Measurements from ENCODE around the gene LKAAEAR1.

The LKAAEAR1 gene

DNA sequence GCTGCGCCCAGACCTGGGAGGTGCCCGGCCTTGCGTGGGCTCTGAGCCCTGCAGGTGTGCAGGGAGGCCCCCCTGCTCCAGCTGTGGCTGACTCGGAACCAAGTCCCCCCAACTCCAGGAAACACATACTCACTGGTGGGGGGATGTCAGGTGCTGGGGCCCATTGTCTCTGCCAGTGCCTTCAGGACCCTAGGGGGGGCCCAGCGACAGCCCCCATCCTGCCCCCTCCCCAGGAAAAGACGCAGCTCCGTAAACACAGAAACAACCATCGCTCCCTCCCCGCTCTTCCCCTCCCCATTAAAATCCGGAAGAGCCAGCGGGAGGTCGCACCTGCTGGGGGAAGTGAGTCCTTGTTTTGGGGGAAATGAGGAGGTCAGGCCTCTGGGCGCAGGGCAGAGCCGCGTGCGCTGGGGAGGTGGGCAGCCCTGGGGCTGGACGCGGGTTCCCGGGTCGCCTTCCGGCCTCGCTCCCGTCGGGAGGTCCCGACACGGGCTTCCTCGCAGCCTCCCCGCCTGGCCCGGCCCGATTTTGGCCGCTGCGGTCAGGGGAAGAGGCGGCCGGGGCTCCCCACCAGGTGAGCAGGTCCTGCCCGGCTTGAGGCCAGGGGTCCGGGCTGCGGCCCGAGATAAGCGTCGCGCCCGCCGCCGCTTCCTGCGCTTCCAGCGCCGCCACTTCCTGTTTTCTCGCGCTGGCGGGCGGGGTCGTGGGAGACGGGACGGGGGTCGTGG is 42.0 kb downstream of the LKAAEAR1 start:
- no peak overlapping the region for H3K9ac ChIP-seq (ENCODE audit: low read depth in 1 of 2, low read length in 2 of 2)

GRCh38 chr20:64041781-64042053 is 42.5 kb downstream of the LKAAEAR1 start:
- H3K4me1 ChIP-seq (ENCODE audit: control insufficient read depth in 1 of 2, insufficient read depth in 2 of 2, low read length in 2 of 2) = peaks cover 7 to 12% of the 10 kb centered on the region in 2 donors
- peak overlapping the region; percentile 17 to 55 for H3K4me3 ChIP-seq (ENCODE audit: low read depth in 1 of 2, low read length in 2 of 2)
- no peaks in the 10 kb centered on the region for H3K36me3 ChIP-seq (ENCODE audit: control insufficient read depth in 1 of 2, insufficient read depth in 2 of 2, low read length in 2 of 2)
- H3K9ac ChIP-seq (ENCODE audit: low read depth in 1 of 2, low read length in 2 of 2) = no peak overlapping the region
- H3K27me3 ChIP-seq (ENCODE audit: control insufficient read depth in 1 of 2, insufficient read depth in 2 of 2, low read length in 2 of 2) = peaks cover 57 to 75% of the 10 kb centered on the region in 2 donors
- H3K27ac ChIP-seq (ENCODE audit: low read depth, low read length) = no peak overlapping the region
- H3K9me3 ChIP-seq (ENCODE audit: control insufficient read depth in 1 of 2, low read length in 2 of 2) = no peaks in the 10 kb centered on the region

More for the DNA sequence above, 42.0 kb downstream of the LKAAEAR1 start:
- H3K27ac ChIP-seq (ENCODE audit: low read depth, low read length) = no peak overlapping the region
- no peaks in the 10 kb centered on the region for H3K36me3 ChIP-seq (ENCODE audit: control insufficient read depth in 1 of 2, insufficient read depth in 2 of 2, low read length in 2 of 2)
- H3K4me3 ChIP-seq (ENCODE audit: low read depth in 1 of 2, low read length in 2 of 2) = peak overlapping the region; percentile 17 to 55
- H3K9me3 ChIP-seq (ENCODE audit: control insufficient read depth in 1 of 2, low read length in 2 of 2) = no peaks in the 10 kb centered on the region
- H3K4me1 ChIP-seq (ENCODE audit: control insufficient read depth in 1 of 2, insufficient read depth in 2 of 2, low read length in 2 of 2) = peaks cover 7% of the 10 kb centered on the region in 2 donors
- H3K27me3 ChIP-seq (ENCODE audit: control insufficient read depth in 1 of 2, insufficient read depth in 2 of 2, low read length in 2 of 2) = peaks cover 56 to 74% of the 10 kb centered on the region in 2 donors

- H3K27ac ChIP-seq (ENCODE audit: low read depth, low read length) = no peak overlapping the region
- H3K4me1 ChIP-seq (ENCODE audit: control insufficient read depth in 1 of 2, insufficient read depth in 2 of 2, low read length in 2 of 2) = peaks cover 7 to 15% of the 10 kb centered on the region in 2 donors
- H3K9ac ChIP-seq (ENCODE audit: low read depth in 1 of 2, low read length in 2 of 2) = no peak overlapping the region
- no peak overlapping the region for H3K4me3 ChIP-seq (ENCODE audit: low read depth in 1 of 2, low read length in 2 of 2)
- no peaks in the 10 kb centered on the region for H3K9me3 ChIP-seq (ENCODE audit: control insufficient read depth in 1 of 2, low read length in 2 of 2)
- no peaks in the 10 kb centered on the region for H3K36me3 ChIP-seq (ENCODE audit: control insufficient read depth in 1 of 2, insufficient read depth in 2 of 2, low read length in 2 of 2)
- peaks cover 58 to 75% of the 10 kb centered on the region in 2 donors for H3K27me3 ChIP-seq (ENCODE audit: control insufficient read depth in 1 of 2, insufficient read depth in 2 of 2, low read length in 2 of 2)
These were observed 43.0 kb downstream of the LKAAEAR1 start for GRCh38 chr20:64041040-64041780.

GRCh38 chr20:64040231-64041039 is 43.8 kb downstream of the LKAAEAR1 start:
- Histone ChIP-seq H3K27me3 (ENCODE audit: control insufficient read depth in 1 of 2, insufficient read depth in 2 of 2, low read length in 2 of 2) (peaks cover 53 to 75% of the 10 kb centered on the region in 2 donors), H3K9me3 (ENCODE audit: control insufficient read depth in 1 of 2, low read length in 2 of 2) (no peaks in the 10 kb centered on the region), H3K4me1 (ENCODE audit: control insufficient read depth in 1 of 2, insufficient read depth in 2 of 2, low read length in 2 of 2) (peaks cover 7 to 22% of the 10 kb centered on the region in 2 donors), H3K27ac (ENCODE audit: low read depth, low read length) (no peak overlapping the region), H3K9ac (ENCODE audit: low read depth in 1 of 2, low read length in 2 of 2) (no peak overlapping the region), H3K4me3 (ENCODE audit: low read depth in 1 of 2, low read length in 2 of 2) (no peak overlapping the region), H3K36me3 (ENCODE audit: control insufficient read depth in 1 of 2, insufficient read depth in 2 of 2, low read length in 2 of 2) (no peaks in the 10 kb centered on the region)

DNA sequence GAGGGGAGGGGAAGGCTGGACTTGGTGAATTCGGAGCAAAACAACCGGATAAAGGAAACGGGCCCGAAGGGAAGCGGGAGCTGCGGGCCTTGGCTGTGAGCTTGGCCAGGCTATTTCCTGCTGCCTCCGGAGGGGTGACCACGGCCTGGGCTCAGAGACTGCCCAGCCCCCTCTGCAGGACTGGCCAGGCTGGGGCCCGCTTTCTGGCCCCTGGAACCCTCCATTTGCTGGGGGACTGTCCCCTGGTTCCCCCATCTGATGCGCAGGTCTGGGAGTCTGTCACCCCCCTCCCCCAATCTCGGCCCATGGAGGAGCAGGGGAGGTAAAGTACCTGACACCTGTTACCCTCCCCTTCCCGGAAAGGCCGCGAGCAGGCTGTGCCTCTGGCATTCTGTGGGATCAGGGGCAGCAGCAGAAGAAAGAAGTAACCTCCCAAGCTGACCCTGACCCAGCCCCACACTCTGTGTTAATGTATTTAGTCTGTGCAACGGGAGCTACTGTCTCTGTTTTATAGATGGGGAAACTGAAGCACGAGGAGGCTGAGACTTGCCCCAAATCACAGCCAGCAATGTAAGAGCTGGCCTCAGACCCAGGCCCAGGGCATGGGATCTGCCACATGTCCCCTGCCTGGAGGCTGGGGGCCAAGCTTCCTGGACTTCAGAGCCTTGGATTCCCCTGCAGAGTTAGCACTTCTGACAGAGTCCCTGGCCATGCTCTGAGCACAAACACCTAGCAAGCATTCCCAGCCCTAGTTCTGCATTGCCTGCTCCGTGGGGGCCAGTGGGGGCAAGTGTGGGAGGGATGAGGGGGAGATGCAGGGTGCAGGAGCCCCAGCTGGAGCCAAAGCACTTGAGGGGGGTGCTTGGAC is 44.7 kb downstream of the LKAAEAR1 start:
- Histone ChIP-seq H3K9ac (ENCODE audit: low read depth in 1 of 2, low read length in 2 of 2) (no peak overlapping the region), H3K4me3 (ENCODE audit: low read depth in 1 of 2, low read length in 2 of 2) (peak overlapping the region in 1 of 2 donors; percentile 55), H3K9me3 (ENCODE audit: control insufficient read depth in 1 of 2, low read length in 2 of 2) (no peaks in the 10 kb centered on the region), H3K4me1 (ENCODE audit: control insufficient read depth in 1 of 2, insufficient read depth in 2 of 2, low read length in 2 of 2) (peaks cover 7 to 22% of the 10 kb centered on the region in 2 donors), H3K36me3 (ENCODE audit: control insufficient read depth in 1 of 2, insufficient read depth in 2 of 2, low read length in 2 of 2) (peaks cover 0 to 8% of the 10 kb centered on the region in 2 donors), H3K27ac (ENCODE audit: low read depth, low read length) (no peak overlapping the region), H3K27me3 (ENCODE audit: control insufficient read depth in 1 of 2, insufficient read depth in 2 of 2, low read length in 2 of 2) (peaks cover 48 to 68% of the 10 kb centered on the region in 2 donors)

GRCh38 chr20:64038565-64039292 is 45.5 kb downstream of the LKAAEAR1 start:
- H3K36me3 ChIP-seq (ENCODE audit: control insufficient read depth in 1 of 2, insufficient read depth in 2 of 2, low read length in 2 of 2) = peaks cover 7 to 15% of the 10 kb centered on the region in 2 donors
- H3K9ac ChIP-seq (ENCODE audit: low read depth in 1 of 2, low read length in 2 of 2) = no peak overlapping the region
- H3K4me1 ChIP-seq (ENCODE audit: control insufficient read depth in 1 of 2, insufficient read depth in 2 of 2, low read length in 2 of 2) = peaks cover 7 to 28% of the 10 kb centered on the region in 2 donors
- no peaks in the 10 kb centered on the region for H3K9me3 ChIP-seq (ENCODE audit: control insufficient read depth in 1 of 2, low read length in 2 of 2)
- peak overlapping the region; percentile 55 to 58 for H3K4me3 ChIP-seq (ENCODE audit: low read depth in 1 of 2, low read length in 2 of 2)
- H3K27ac ChIP-seq (ENCODE audit: low read depth, low read length) = no peak overlapping the region
- H3K27me3 ChIP-seq (ENCODE audit: control insufficient read depth in 1 of 2, insufficient read depth in 2 of 2, low read length in 2 of 2) = peaks cover 46 to 62% of the 10 kb centered on the region in 2 donors

DNA sequence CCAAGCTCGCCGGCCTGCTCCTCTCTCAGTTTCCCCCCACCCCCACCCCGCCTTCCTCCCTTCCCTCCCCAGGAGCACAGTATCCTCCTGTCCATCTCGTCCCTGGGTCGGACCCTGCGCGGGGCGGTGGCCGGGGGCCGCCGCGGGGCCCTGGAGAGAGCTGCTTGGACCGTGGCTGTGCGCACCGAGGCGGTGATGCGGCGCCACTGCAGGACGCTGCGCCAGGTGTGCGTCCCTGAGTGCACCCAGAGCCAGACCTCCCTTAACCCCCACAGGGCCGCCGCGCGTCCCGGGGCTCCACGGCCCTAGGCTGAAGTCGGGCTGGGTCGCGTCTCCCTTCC is 46.0 kb downstream of the LKAAEAR1 start:
- H3K36me3 ChIP-seq (ENCODE audit: control insufficient read depth in 1 of 2, insufficient read depth in 2 of 2, low read length in 2 of 2) = peaks cover 10 to 18% of the 10 kb centered on the region in 2 donors
- peaks cover 47 to 57% of the 10 kb centered on the region in 2 donors for H3K27me3 ChIP-seq (ENCODE audit: control insufficient read depth in 1 of 2, insufficient read depth in 2 of 2, low read length in 2 of 2)
- H3K4me1 ChIP-seq (ENCODE audit: control insufficient read depth in 1 of 2, insufficient read depth in 2 of 2, low read length in 2 of 2) = peaks cover 7 to 28% of the 10 kb centered on the region in 2 donors
- H3K4me3 ChIP-seq (ENCODE audit: low read depth in 1 of 2, low read length in 2 of 2) = peak overlapping the region in 1 of 2 donors; percentile 55
- H3K9me3 ChIP-seq (ENCODE audit: control insufficient read depth in 1 of 2, low read length in 2 of 2) = no peaks in the 10 kb centered on the region
- no peak overlapping the region for H3K9ac ChIP-seq (ENCODE audit: low read depth in 1 of 2, low read length in 2 of 2)
- no peak overlapping the region for H3K27ac ChIP-seq (ENCODE audit: low read depth, low read length)

DNA sequence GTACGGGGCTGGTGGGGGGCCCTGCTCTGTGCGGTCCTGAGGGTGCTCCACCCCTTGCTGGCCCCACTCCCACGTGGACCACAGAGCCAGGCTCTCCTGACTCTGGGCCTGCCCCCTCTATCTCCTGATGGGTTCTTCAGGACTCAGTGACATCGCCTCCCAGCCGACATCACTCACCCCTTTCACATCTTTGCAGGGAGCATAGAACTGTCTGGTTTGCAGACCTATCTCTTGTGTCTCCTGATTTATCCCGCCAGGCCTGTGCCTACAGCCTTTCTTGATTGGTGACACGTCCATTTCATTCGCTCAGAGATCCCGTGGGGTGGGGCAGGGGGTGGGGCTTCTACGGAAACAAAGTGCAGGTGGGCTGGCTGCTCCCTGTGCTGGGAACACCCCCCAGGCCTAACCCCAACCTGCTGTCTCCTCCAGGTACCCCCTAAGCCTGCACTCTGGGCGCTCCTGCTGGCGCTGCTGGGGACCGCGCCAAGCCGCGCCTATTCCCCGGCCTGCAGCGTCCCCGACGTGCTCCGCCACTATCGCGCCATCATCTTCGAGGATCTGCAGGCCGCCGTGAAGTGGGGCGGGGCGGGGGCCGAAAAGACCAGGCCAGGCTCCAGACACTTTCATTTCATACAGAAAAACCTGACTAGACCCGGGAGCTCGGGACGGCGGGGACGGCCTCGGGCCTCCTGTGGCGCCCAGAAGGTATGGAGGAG is 46.5 kb downstream of the LKAAEAR1 start:
- Histone ChIP-seq H3K4me1 (ENCODE audit: control insufficient read depth in 1 of 2, insufficient read depth in 2 of 2, low read length in 2 of 2) (peaks cover 7 to 28% of the 10 kb centered on the region in 2 donors), H3K27ac (ENCODE audit: low read depth, low read length) (no peak overlapping the region), H3K9ac (ENCODE audit: low read depth in 1 of 2, low read length in 2 of 2) (no peak overlapping the region), H3K36me3 (ENCODE audit: control insufficient read depth in 1 of 2, insufficient read depth in 2 of 2, low read length in 2 of 2) (peaks cover 14 to 24% of the 10 kb centered on the region in 2 donors), H3K27me3 (ENCODE audit: control insufficient read depth in 1 of 2, insufficient read depth in 2 of 2, low read length in 2 of 2) (peaks cover 49 to 57% of the 10 kb centered on the region in 2 donors), H3K4me3 (ENCODE audit: low read depth in 1 of 2, low read length in 2 of 2) (no peak overlapping the region), H3K9me3 (ENCODE audit: control insufficient read depth in 1 of 2, low read length in 2 of 2) (no peaks in the 10 kb centered on the region)

DNA sequence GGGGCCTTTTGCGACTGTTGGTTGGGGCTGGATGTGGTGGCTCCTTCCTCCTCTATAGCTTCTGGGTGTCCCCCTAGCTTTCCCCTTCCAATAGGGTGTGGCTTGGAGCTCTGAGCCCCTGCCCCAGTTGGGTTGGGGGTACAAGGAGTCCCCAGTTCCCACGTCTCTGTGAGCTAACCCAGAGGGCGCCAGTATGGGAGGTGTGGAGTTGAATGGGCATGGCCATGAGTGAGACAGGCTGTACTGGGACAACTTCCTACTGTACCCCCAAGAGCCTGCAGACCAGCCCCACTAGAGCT is 47.0 kb downstream of the LKAAEAR1 start:
- Histone ChIP-seq H3K4me1 (ENCODE audit: control insufficient read depth in 1 of 2, insufficient read depth in 2 of 2, low read length in 2 of 2) (peaks cover 7 to 28% of the 10 kb centered on the region in 2 donors), H3K9ac (ENCODE audit: low read depth in 1 of 2, low read length in 2 of 2) (no peak overlapping the region), H3K4me3 (ENCODE audit: low read depth in 1 of 2, low read length in 2 of 2) (no peak overlapping the region), H3K9me3 (ENCODE audit: control insufficient read depth in 1 of 2, low read length in 2 of 2) (no peaks in the 10 kb centered on the region), H3K27ac (ENCODE audit: low read depth, low read length) (no peak overlapping the region), H3K36me3 (ENCODE audit: control insufficient read depth in 1 of 2, insufficient read depth in 2 of 2, low read length in 2 of 2) (peaks cover 18 to 29% of the 10 kb centered on the region in 2 donors), H3K27me3 (ENCODE audit: control insufficient read depth in 1 of 2, insufficient read depth in 2 of 2, low read length in 2 of 2) (peaks cover 47 to 57% of the 10 kb centered on the region in 2 donors)
